Left hindlimb (tissue), 1 donor: ENCODE data around the gene CDC42EP1.

Experiments used
- DNase-seq: peaks from one replicate; pipeline ENCODE4 v3.0.0-alpha.2; 2018

The CDC42EP1 gene

DNA sequence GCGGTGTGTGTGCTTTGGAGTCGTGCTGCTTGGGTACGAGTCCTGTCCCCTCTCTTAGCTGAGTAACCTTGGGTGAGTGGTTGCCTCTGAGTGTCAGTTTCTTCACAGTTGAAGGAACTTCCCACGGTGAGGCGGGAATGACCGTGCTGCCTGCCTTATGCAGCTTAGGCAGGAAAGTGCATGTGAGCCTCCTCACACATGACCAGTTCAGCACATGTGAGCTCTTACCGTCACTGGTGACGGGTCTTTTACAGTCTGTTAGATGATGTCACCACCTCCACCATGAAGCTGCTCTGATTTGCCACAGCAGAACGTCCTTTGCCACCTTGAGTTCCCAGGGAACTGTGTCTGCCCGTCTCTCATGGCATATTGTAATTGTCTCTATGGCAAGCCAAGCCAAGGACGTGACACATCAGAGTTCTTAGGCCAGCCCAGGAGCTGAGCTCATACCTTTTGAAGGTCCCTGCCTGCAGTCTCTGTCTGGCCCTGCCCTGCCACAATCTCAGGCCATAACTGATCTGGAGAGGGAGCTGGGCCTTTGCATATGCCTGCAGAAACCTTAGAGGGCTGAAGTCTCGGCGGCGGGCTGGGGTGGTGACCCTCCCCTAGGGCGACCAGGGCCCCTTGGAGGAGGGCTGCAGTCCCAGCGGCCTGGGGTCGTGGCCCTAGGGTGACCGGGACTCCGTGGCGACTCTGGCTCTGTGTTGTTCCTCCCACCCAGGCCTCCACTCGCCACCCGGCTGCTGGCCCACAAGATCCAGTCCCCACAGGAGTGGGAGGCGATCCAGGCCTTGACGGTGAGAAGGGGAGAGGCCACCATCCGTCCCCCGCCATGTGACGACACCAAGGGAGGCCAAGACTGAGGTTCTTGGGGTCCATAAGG lies 56.2 kb downstream of the CDC42EP1 start:
- DNase-seq, result no peak

DNA sequence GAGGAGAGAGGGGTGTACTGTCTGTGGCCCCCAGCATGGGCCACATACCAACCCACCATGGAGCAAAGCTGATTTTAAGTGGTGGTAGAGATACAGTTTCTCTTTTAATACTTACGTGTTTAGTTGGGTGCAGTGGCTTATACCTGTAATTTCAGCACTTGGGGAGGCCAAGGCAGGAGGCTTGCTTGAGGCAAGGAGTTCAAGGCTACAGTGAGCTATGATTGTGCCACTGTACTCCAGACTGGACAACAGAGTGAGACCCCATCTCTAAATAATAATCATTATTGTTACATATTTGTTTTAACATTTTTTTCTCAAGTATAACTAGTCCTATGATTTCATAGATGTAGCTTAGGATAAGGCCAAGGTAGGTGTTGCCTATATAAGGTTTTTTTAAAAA lies 57.2 kb downstream of the CDC42EP1 start:
- DNase-seq, result no peak

DNA sequence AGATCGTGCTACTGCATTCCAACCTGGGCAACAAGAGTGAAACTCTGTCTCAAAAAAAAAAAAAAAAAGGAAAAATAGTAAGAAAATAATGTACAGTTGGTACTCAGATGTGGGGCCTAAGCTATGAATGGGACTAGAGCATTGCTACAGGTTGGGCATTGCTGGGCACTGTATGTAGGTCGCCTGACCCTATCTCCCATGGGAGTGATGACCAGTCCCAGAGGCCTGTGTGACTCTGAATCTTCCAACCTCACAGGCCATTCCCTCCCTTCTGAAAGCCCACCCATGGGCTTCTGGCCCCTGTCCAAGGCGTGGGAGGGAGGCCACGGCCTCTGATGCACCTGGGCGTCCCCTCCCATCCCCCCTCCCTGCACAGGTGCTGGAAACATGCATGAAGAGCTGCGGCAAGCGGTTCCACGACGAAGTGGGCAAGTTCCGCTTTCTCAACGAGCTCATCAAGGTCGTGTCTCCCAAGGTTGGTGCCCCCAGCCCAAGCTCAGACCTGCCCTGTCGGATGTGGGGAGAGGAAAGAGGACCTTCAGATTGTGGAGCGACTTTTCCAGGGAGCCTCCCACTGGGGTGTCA lies 57.9 kb downstream of the CDC42EP1 start:
- no peak for DNase-seq

DNA sequence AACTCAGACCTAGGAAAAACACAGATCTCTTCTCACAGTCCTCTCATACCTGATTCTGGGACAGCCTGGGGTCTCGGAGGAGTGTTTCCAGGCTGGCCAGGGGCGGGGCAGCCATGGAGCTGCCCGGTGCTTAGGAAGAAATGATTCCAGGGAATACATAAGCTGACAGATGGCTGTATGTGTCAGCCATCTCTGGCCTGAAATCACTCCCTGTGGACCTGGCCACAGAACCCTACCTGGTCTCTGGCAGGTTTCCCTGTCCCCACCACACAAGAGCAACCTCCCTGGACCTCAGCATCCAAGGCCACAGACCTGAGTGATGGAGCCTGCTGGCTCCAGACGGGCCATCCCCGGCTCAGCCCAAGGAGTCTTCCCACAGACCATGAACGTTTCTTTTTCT lies 58.4 kb downstream of the CDC42EP1 start:
- no peak for DNase-seq
